Neuron (in vitro differentiated cells): ENCODE results near the gene STAG2.

Experiments
- H2AFZ ChIP-seq: one replicate; pipeline ENCODE4 v1.6.1; 2013; ENCODE audit warnings: low read depth, mild to moderate bottlenecking, inconsistent platforms, low read length, moderate library complexity
- H3K27me3 ChIP-seq: one replicate; pipeline ENCODE4 v1.6.1; 2013; ENCODE audit warnings: low read length; ENCODE audit not compliant: insufficient read depth
- H3K36me3 ChIP-seq: one replicate; pipeline ENCODE4 v1.6.1; 2013; ENCODE audit warnings: low read length; ENCODE audit not compliant: insufficient read depth
- H3K4me1 ChIP-seq: one replicate; pipeline ENCODE4 v1.6.1; 2013; ENCODE audit warnings: low read length; ENCODE audit not compliant: insufficient read depth
- H3K4me3 ChIP-seq: 2 replicates; pipeline ENCODE4 v1.5.1; 2013; ENCODE audit warnings: mild to moderate bottlenecking, low read length, moderate library complexity
- H3K9me3 ChIP-seq: one replicate; pipeline ENCODE4 v1.6.1; 2013; ENCODE audit warnings: low read length

The STAG2 gene

GRCh38 chrX:123962006-123962467 lies 531 bp downstream of the STAG2 start:
- Histone ChIP-seq H3K27me3 (no peaks in the 10 kb centered on the region), H3K36me3 (no peaks in the 10 kb centered on the region), H2AFZ (no peak overlapping the region), H3K4me3 (peak overlapping the region; percentile 84), H3K4me1 (peaks cover 11% of the 10 kb centered on the region), H3K9me3 (no peaks in the 10 kb centered on the region)

GRCh38 chrX:123962794-123963373 lies 1.4 kb downstream of the STAG2 start:
- H3K4me1 ChIP-seq = peaks cover 11% of the 10 kb centered on the region
- peak overlapping the region; percentile 10 for H2AFZ ChIP-seq
- H3K4me3 ChIP-seq = peak overlapping the region; percentile 84
- H3K9me3 ChIP-seq = no peaks in the 10 kb centered on the region
- peaks cover 3% of the 10 kb centered on the region for H3K36me3 ChIP-seq
- no peaks in the 10 kb centered on the region for H3K27me3 ChIP-seq

GRCh38 chrX:123964156-123964834 lies 2.8 kb downstream of the STAG2 start:
- H3K27me3 ChIP-seq = no peaks in the 10 kb centered on the region
- no peak overlapping the region for H2AFZ ChIP-seq
- peaks cover 3% of the 10 kb centered on the region for H3K36me3 ChIP-seq
- H3K4me1 ChIP-seq = peaks cover 9% of the 10 kb centered on the region
- no peaks in the 10 kb centered on the region for H3K9me3 ChIP-seq
- peak overlapping the region; percentile 84 for H3K4me3 ChIP-seq

- Histone ChIP-seq H3K9me3 (no peaks in the 10 kb centered on the region), H3K4me3 (no peak overlapping the region), H2AFZ (no peak overlapping the region), H3K36me3 (peaks cover 3% of the 10 kb centered on the region), H3K4me1 (peaks cover 9% of the 10 kb centered on the region), H3K27me3 (no peaks in the 10 kb centered on the region)
These were observed 4.2 kb downstream of the STAG2 start for GRCh38 chrX:123965712-123966111.

- Histone ChIP-seq H2AFZ (no peak overlapping the region), H3K36me3 (peaks cover 3% of the 10 kb centered on the region), H3K27me3 (no peaks in the 10 kb centered on the region), H3K9me3 (no peaks in the 10 kb centered on the region), H3K4me1 (peaks cover 9% of the 10 kb centered on the region), H3K4me3 (no peak overlapping the region)
These were observed 6.0 kb downstream of the STAG2 start for GRCh38 chrX:123967497-123967896.

- Histone ChIP-seq H3K4me1 (peaks cover 9% of the 10 kb centered on the region), H3K4me3 (no peak overlapping the region), H3K27me3 (no peaks in the 10 kb centered on the region), H3K9me3 (no peaks in the 10 kb centered on the region), H2AFZ (no peak overlapping the region), H3K36me3 (peaks cover 3% of the 10 kb centered on the region)
These were observed 7.0 kb downstream of the STAG2 start for GRCh38 chrX:123968383-123969050.

- Histone ChIP-seq H3K27me3 (no peaks in the 10 kb centered on the region), H3K4me3 (no peak overlapping the region), H3K4me1 (no peaks in the 10 kb centered on the region), H2AFZ (no peak overlapping the region), H3K36me3 (peaks cover 3% of the 10 kb centered on the region), H3K9me3 (no peaks in the 10 kb centered on the region)
These were observed 10.5 kb downstream of the STAG2 start for GRCh38 chrX:123971982-123972381.

GRCh38 chrX:123973921-123974320 lies 12.4 kb downstream of the STAG2 start:
- Histone ChIP-seq H2AFZ (no peak overlapping the region), H3K4me1 (no peaks in the 10 kb centered on the region), H3K36me3 (no peaks in the 10 kb centered on the region), H3K9me3 (no peaks in the 10 kb centered on the region), H3K4me3 (no peak overlapping the region), H3K27me3 (no peaks in the 10 kb centered on the region)

- H3K9me3 ChIP-seq = no peaks in the 10 kb centered on the region
These were observed 13.7 kb downstream of the STAG2 start for GRCh38 chrX:123975180-123975579.

GRCh38 chrX:123976706-123977316 lies 15.3 kb downstream of the STAG2 start:
- Histone ChIP-seq H3K4me3 (no peak overlapping the region), H2AFZ (no peak overlapping the region), H3K36me3 (no peaks in the 10 kb centered on the region), H3K9me3 (no peaks in the 10 kb centered on the region), H3K27me3 (no peaks in the 10 kb centered on the region), H3K4me1 (peaks cover 3% of the 10 kb centered on the region)

More at GRCh38 chrX:123975180-123975579, 13.7 kb downstream of the STAG2 start:
- H2AFZ ChIP-seq = no peak overlapping the region
- H3K4me1 ChIP-seq = peaks cover 3% of the 10 kb centered on the region
- no peaks in the 10 kb centered on the region for H3K27me3 ChIP-seq
- H3K4me3 ChIP-seq = no peak overlapping the region
- no peaks in the 10 kb centered on the region for H3K36me3 ChIP-seq

- Histone ChIP-seq H3K4me1 (peaks cover 3% of the 10 kb centered on the region), H3K27me3 (no peaks in the 10 kb centered on the region), H3K4me3 (no peak overlapping the region), H3K36me3 (no peaks in the 10 kb centered on the region), H2AFZ (no peak overlapping the region), H3K9me3 (no peaks in the 10 kb centered on the region)
These were observed 21.7 kb downstream of the STAG2 start for GRCh38 chrX:123983240-123983639.

- no peak overlapping the region for H3K4me3 ChIP-seq
- H3K27me3 ChIP-seq = no peaks in the 10 kb centered on the region
- no peaks in the 10 kb centered on the region for H3K9me3 ChIP-seq
- peaks cover 4% of the 10 kb centered on the region for H3K4me1 ChIP-seq
- H3K36me3 ChIP-seq = no peaks in the 10 kb centered on the region
- H2AFZ ChIP-seq = no peak overlapping the region
These were observed 24.9 kb downstream of the STAG2 start for GRCh38 chrX:123986377-123986776.
